ENCODE measurements around the gene SLC41A3. TPM values are rescaled to one million over a fixed set of nuclear protein-coding genes. Genes with fewer than 3 reads are reported as not detected.

The SLC41A3 gene
- total RNA-seq, 3 donors from 2014 or later: 23.0 to 33.9 (median 31.2) TPM

GRCh38 chr3:126114443-126115386, 30.8 kb upstream of the SLC41A3 start:
- TF ChIP-seq CTCF (IDR thresholded peaks at IDR 0.05): no peak
- ATAC-seq (no peak), DNase-seq (peak in 2 of 3 donors; percentile 14 to 31)
- Histone ChIP-seq H3K36me3 (ENCODE audit: low read depth) (no peaks in the 10 kb centered on the region), H3K9me3 (no peaks in the 10 kb centered on the region), H3K4me3 (no peak overlapping the region), H3K4me1 (ENCODE audit: low read depth) (no peaks in the 10 kb centered on the region)
- intact Hi-C loops (cut with DNase I, micrococcal nuclease): no loop called here

GRCh38 chr3:126113733-126114442, 30.0 kb upstream of the SLC41A3 start:
- H3K4me3 ChIP-seq: no peak overlapping the region
- H3K36me3 ChIP-seq (ENCODE audit: low read depth): no peaks in the 10 kb centered on the region
- TF ChIP-seq CTCF (IDR thresholded peaks at IDR 0.05): no peak
- H3K4me1 ChIP-seq (ENCODE audit: low read depth): no peaks in the 10 kb centered on the region
- no peaks in the 10 kb centered on the region for H3K9me3 ChIP-seq
- no peak for DNase-seq
- ATAC-seq: peak; percentile 32
- intact Hi-C loops (cut with DNase I, micrococcal nuclease): no loop called here

- Histone ChIP-seq H3K9me3 (no peaks in the 10 kb centered on the region), H3K36me3 (ENCODE audit: low read depth) (no peaks in the 10 kb centered on the region), H3K4me1 (ENCODE audit: low read depth) (no peaks in the 10 kb centered on the region), H3K4me3 (no peak overlapping the region)
- ATAC-seq (no peak), DNase-seq (peak in 2 of 3 donors; percentile 17 to 34)
- TF ChIP-seq CTCF (IDR thresholded peaks at IDR 0.05): no peak
- intact Hi-C loops (cut with DNase I, micrococcal nuclease): no loop called here
Observed at GRCh38 chr3:126113238-126113555, 29.3 kb upstream of the SLC41A3 start.

- no peak for TF ChIP-seq CTCF (IDR thresholded peaks at IDR 0.05)
- Histone ChIP-seq H3K4me1 (ENCODE audit: low read depth) (no peaks in the 10 kb centered on the region), H3K4me3 (no peak overlapping the region)
Observed at GRCh38 chr3:126112531-126113237, 28.8 kb upstream of the SLC41A3 start.

GRCh38 chr3:126111566-126112475, 27.9 kb upstream of the SLC41A3 start:
- intact Hi-C loops (cut with DNase I, micrococcal nuclease): no loop called here
- no peak for TF ChIP-seq CTCF (IDR thresholded peaks at IDR 0.05)

More at GRCh38 chr3:126112531-126113237, 28.8 kb upstream of the SLC41A3 start:
- H3K9me3 ChIP-seq: no peaks in the 10 kb centered on the region
- intact Hi-C loops (cut with DNase I, micrococcal nuclease): no loop called here
- ATAC-seq (no peak), DNase-seq (peak in 1 of 3 donors; percentile 14)
- no peaks in the 10 kb centered on the region for H3K36me3 ChIP-seq (ENCODE audit: low read depth)

More at GRCh38 chr3:126111566-126112475, 27.9 kb upstream of the SLC41A3 start:
- Histone ChIP-seq H3K4me3 (no peak overlapping the region), H3K9me3 (no peaks in the 10 kb centered on the region), H3K36me3 (ENCODE audit: low read depth) (no peaks in the 10 kb centered on the region), H3K4me1 (ENCODE audit: low read depth) (no peaks in the 10 kb centered on the region)
- DNase-seq (peak in 1 of 3 donors; percentile 11), ATAC-seq (no peak)

All from mucosa of descending colon (tissue), 3 donors.